ENCODE measurements around the gene RARS1. TPM values are rescaled to one million over a fixed set of nuclear protein-coding genes. Genes with fewer than 3 reads are reported as not detected.

RARS1 gene
- total and polyA plus RNA-seq, 12 donors, result 36.6 to 114 (median 64.4) TPM

DNA sequence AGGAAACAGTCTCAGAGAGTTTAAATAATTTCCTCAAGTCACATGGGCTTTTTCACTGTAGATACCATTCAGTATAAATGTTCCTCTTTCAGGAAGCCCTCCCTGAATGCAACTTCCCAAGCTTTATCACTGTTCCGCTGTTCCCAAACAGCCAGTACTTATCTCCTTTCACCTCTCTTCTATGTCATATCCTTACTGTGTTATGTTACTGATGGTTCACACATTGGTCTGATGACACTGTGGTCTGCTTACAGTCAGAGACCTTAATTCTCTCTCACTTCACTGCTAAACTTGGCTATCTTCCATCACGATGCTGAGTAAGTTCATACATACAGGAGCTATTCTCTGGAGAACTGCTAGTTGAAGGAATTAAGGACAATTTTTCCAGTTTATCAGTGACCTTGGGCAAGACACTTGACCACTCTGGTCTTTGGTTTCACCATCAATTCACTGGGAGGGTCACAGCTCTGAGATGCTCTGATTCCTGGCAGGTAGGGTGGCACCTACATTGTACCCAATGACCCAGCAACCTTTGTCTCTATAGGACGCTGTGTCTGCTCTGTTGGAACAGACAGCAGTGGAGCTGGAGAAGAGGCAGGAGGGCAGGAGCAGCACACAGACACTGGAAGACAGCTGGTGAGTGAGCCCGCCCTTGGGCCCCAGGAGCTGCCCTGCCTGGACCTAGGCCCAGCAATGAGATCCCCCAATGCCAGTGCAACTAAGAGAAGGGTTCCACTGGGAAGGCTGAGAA, 42.1 kb upstream of the RARS1 start:
- Histone ChIP-seq H3K4me3 (no peak overlapping the region), H3K4me1 (replicated peaks in 1 of 2) (no peaks in the 10 kb centered on the region), H3K27ac (no peak overlapping the region), H3K9me3 (replicated peaks in 1 of 3) (no peaks in the 10 kb centered on the region), H3K36me3 (replicated peaks in 1 of 2) (no peaks in the 10 kb centered on the region), H3K27me3 (no peaks in the 10 kb centered on the region)
- no peak for TF ChIP-seq POLR2A (IDR thresholded peaks at IDR 0.05)
- TF ChIP-seq, protein P1, sequence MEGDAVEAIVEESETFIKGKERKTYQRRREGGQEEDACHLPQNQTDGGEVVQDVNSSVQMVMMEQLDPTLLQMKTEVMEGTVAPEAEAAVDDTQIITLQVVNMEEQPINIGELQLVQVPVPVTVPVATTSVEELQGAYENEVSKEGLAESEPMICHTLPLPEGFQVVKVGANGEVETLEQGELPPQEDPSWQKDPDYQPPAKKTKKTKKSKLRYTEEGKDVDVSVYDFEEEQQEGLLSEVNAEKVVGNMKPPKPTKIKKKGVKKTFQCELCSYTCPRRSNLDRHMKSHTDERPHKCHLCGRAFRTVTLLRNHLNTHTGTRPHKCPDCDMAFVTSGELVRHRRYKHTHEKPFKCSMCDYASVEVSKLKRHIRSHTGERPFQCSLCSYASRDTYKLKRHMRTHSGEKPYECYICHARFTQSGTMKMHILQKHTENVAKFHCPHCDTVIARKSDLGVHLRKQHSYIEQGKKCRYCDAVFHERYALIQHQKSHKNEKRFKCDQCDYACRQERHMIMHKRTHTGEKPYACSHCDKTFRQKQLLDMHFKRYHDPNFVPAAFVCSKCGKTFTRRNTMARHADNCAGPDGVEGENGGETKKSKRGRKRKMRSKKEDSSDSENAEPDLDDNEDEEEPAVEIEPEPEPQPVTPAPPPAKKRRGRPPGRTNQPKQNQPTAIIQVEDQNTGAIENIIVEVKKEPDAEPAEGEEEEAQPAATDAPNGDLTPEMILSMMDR (IDR thresholded peaks at IDR 0.05), result no peak
- WGBS, 4 donors, result 77 to 92% (median 86%) methylated on average over 3 to 4 of the region's 4 CpGs
- intact Hi-C loops (cut with DNase I), result no loop called here
- DNase-seq, result no peak

DNA sequence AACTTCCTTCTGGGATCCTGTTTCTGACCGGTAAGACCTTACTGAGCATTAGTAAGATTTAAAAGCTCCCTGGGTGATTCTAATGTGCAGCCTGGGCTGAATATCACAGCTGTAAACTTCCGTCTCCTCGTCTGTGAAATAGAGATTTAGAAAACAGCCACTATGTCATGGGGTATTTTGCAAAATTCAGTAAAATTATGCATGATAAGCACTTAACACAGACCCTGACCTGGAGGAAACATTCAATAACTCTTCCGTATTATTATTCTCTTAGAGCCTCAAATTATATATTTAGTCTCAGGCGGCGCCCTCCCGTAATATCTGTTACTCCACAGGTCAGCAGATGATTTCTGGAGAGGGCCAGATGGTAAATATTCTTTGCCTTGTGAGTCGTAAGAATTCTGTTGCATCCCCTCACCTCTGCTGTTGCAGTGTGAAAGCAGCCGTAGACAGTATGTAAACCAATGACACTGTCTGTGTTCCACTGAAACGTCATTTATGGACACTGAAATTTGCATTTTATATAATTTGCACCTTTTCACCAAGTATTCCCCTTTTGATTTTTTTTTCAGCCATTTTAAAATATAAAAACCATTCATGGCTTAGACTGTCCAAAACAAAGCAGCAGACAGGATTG, 39.2 kb upstream of the RARS1 start:
- Histone ChIP-seq H3K4me3 (no peak overlapping the region), H3K27ac (no peak overlapping the region), H3K27me3 (no peaks in the 10 kb centered on the region), H3K4me1 (replicated peaks in 1 of 2) (no peaks in the 10 kb centered on the region), H3K9me3 (replicated peaks in 1 of 3) (no peaks in the 10 kb centered on the region), H3K36me3 (replicated peaks in 1 of 2) (no peaks in the 10 kb centered on the region)
- intact Hi-C loops (cut with DNase I), result no loop called here
- 71 to 75% (median 73%) methylated on average over 10 of the region's 10 CpGs for whole genome bisulfite sequencing, 4 donors
- TF ChIP-seq POLR2A (IDR thresholded peaks at IDR 0.05), result no peak
- TF ChIP-seq, protein P1 (IDR thresholded peaks at IDR 0.05), result no peak
- DNase-seq, result no peak

DNA sequence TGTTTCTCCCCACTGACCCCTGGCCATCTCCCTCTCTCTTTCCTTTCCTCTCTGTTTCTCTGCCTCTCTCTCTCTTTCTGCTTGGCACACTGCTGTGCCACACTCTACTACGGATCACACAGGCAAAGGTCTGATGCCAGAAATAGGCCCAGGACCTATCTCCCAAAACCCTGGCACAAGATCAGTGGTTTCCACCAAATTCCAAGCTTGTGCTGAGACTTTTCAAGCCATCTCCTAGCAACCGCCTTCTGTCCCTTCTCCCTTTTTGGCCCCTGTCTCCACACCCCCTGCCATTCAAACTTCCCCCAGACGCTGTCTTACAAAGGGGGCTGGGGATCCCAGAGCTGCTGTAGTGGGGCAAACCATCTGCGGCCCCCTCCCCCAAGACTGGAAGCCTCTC, 38.5 kb upstream of the RARS1 start:
- H3K4me3 ChIP-seq, result no peak overlapping the region
- 55 to 70% (median 65%) methylated on average over 4 of the region's 4 CpGs for WGBS, 4 donors
- intact Hi-C loops (cut with DNase I), result no loop called here
- no peak for DNase-seq
- no peak overlapping the region for H3K27ac ChIP-seq
- no peaks in the 10 kb centered on the region for H3K27me3 ChIP-seq
- no peaks in the 10 kb centered on the region for H3K9me3 ChIP-seq (replicated peaks in 1 of 3)
- TF ChIP-seq, protein P1 (IDR thresholded peaks at IDR 0.05), result no peak
- TF ChIP-seq POLR2A (IDR thresholded peaks at IDR 0.05), result no peak
- H3K36me3 ChIP-seq (replicated peaks in 1 of 2), result no peaks in the 10 kb centered on the region
- H3K4me1 ChIP-seq (replicated peaks in 1 of 2), result no peaks in the 10 kb centered on the region

DNA sequence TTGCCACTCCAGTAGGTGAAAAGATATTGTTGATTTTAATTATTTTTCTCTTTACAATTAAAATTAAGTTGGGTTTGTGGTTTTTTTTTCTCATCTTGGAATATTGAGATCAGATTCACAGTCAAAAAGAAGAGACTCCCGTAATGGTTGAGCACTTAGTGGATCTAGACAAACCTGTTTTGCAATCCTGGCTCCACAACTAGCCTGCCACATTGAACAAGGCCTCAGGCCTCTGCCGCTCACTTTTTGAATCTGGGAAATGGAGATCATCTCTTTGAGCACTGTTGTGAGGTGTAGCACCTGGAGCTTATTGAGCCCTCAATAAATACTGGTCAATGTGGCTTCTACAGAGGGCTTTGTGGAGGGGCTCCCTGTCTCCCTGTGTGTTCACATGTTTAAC, 37.1 kb upstream of the RARS1 start:
- no peak overlapping the region for H3K27ac ChIP-seq
- H3K9me3 ChIP-seq (replicated peaks in 1 of 3), result no peaks in the 10 kb centered on the region
- no peaks in the 10 kb centered on the region for H3K27me3 ChIP-seq
- no peaks in the 10 kb centered on the region for H3K4me1 ChIP-seq (replicated peaks in 1 of 2)
- intact Hi-C loops (cut with DNase I), result no loop called here
- no peak overlapping the region for H3K4me3 ChIP-seq
- DNase-seq, result no peak
- H3K36me3 ChIP-seq (replicated peaks in 1 of 2), result no peaks in the 10 kb centered on the region
- 87 to 91% (median 88%) methylated on average over 2 of the region's 2 CpGs for WGBS, 4 donors
- TF ChIP-seq, protein P1 (IDR thresholded peaks at IDR 0.05), result no peak
- no peak for TF ChIP-seq POLR2A (IDR thresholded peaks at IDR 0.05)
